Ascending aorta (tissue), 2 donors: ENCODE data around the gene FAM167B. TPM values are rescaled to one million over a fixed set of nuclear protein-coding genes. Genes with fewer than 3 reads are reported as not detected.
"Not testable (repeated sequence)": the region's sequence is repeated elsewhere in the genome, so short reads cannot be mapped to it uniquely, and the experiment has no call there.

Experiments
- DNase-seq, 2 donors: peaks; one replicate each; pipeline ENCODE4 v3.0.0-alpha.2; 2019; ENCODE audit warnings: low spot score in 2 of 2
- H3K27ac ChIP-seq, 2 donors: fragments of 200-600 bp; sonication (generic); one replicate each; pipeline ENCODE4 v1.5.1; 2016 to 2017; ENCODE audit warnings: mild to moderate bottlenecking in 1 of 2
- H3K27me3 ChIP-seq: fragments of 200-600 bp; sonication (generic); one replicate; pipeline ENCODE4 v1.5.1; 2017
- H3K36me3 ChIP-seq, 2 donors: fragments of 200-600 bp; sonication (generic); one replicate each; pipeline ENCODE4 v1.5.1; 2016
- H3K4me1 ChIP-seq, 2 donors: fragments of 200-600 bp; sonication (generic); one replicate each; pipeline ENCODE4 v1.5.1; 2016 to 2017; ENCODE audit warnings: mild to moderate bottlenecking in 1 of 2
- H3K4me3 ChIP-seq, 2 donors: fragments of 200-600 bp; sonication (generic); one replicate each; pipeline ENCODE4 v1.5.1; 2016 to 2017; ENCODE audit warnings: mild to moderate bottlenecking in 1 of 2
- H3K9me3 ChIP-seq, 2 donors: fragments of 200-600 bp; sonication (generic); one replicate each; pipeline ENCODE4 v1.5.1; 2016
- intact Hi-C: fragments of 100-400 bp; cut with DNase I; formaldehyde crosslinking; loops from one replicate; pipeline ENCODE4 v1.15.1; 2023
- total RNA-seq: library from RNA; depleted of rRNA; stranded (reverse); fragments of >200 nt; gene quantifications from one replicate; pipeline ENCODE4 v1.1.0, GENCODE V29; 2016
- TF ChIP-seq, protein P1 (sequence below), 3 experiments: fragments of 200-600 bp in 2 of 3; fragments of 450-650 bp in 1 of 3; sonication (generic) in 2 of 3; IDR thresholded peaks; one replicate each; pipeline ENCODE4 v1.5.1; 2016 to 2019; ENCODE audit warnings: antibody characterized with exemption in 3 of 3, mild to moderate bottlenecking in 1 of 3, moderate library complexity in 1 of 3

The FAM167B gene
- total RNA-seq, 1 donor from 2014 or later = 26.1 TPM

DNA sequence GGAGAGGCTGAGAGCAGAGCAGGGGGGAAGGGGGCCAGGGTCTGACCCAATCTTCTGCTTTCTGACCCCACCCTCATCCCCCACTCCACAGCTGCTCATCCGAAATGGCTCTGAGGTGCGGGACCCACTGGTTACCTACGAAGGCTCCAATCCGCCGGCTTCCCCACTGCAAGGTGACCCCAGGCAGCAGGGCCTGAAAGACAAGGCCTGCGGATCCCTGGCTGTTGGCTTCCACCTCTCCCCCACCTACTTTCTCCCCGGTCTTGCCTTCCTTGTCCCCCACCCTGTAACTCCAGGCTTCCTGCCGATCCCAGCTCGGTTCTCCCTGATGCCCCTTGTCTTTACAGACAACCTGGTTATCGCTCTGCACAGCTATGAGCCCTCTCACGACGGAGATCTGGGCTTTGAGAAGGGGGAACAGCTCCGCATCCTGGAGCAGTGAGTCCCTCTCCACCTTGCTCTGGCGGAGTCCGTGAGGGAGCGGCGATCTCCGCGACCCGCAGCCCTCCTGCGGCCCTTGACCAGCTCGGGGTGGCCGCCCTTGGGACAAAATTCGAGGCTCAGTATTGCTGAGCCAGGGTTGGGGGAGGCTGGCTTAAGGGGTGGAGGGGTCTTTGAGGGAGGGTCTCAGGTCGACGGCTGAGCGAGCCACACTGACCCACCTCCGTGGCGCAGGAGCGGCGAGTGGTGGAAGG lies 27.8 kb downstream of the FAM167B start:
- DNase-seq = no peak
- no peaks in the 10 kb centered on the region for H3K27me3 ChIP-seq

DNA sequence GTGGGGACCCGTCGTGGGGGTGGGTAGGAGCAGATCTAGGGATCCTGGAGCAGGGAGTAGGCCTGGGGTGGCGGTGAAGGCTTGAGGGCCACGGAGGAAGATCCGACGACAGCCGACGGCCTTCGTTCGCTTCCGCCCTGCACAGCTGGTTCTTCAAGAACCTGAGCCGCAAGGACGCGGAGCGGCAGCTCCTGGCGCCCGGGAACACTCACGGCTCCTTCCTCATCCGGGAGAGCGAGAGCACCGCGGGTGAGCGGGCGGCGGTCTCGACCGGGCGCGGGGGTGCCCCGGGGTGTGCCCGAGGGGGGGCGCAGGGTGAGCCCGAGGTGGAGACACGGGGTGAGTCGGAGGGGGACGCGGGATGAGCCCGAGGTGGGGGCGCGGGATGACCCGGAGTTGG lies 28.4 kb downstream of the FAM167B start:
- intact Hi-C loops = no loop called here
- H3K27me3 ChIP-seq = no peaks in the 10 kb centered on the region

More for the DNA sequence above, 27.8 kb downstream of the FAM167B start:
- Histone ChIP-seq H3K27ac (no peak overlapping the region), H3K4me1 (no peaks in the 10 kb centered on the region), H3K36me3 (no peaks in the 10 kb centered on the region), H3K4me3 (no peak overlapping the region), H3K9me3 (no peaks in the 10 kb centered on the region)
- TF ChIP-seq, protein P1, sequence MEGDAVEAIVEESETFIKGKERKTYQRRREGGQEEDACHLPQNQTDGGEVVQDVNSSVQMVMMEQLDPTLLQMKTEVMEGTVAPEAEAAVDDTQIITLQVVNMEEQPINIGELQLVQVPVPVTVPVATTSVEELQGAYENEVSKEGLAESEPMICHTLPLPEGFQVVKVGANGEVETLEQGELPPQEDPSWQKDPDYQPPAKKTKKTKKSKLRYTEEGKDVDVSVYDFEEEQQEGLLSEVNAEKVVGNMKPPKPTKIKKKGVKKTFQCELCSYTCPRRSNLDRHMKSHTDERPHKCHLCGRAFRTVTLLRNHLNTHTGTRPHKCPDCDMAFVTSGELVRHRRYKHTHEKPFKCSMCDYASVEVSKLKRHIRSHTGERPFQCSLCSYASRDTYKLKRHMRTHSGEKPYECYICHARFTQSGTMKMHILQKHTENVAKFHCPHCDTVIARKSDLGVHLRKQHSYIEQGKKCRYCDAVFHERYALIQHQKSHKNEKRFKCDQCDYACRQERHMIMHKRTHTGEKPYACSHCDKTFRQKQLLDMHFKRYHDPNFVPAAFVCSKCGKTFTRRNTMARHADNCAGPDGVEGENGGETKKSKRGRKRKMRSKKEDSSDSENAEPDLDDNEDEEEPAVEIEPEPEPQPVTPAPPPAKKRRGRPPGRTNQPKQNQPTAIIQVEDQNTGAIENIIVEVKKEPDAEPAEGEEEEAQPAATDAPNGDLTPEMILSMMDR (IDR thresholded peaks at IDR 0.05) = no peak
- intact Hi-C loops = no loop called here

DNA sequence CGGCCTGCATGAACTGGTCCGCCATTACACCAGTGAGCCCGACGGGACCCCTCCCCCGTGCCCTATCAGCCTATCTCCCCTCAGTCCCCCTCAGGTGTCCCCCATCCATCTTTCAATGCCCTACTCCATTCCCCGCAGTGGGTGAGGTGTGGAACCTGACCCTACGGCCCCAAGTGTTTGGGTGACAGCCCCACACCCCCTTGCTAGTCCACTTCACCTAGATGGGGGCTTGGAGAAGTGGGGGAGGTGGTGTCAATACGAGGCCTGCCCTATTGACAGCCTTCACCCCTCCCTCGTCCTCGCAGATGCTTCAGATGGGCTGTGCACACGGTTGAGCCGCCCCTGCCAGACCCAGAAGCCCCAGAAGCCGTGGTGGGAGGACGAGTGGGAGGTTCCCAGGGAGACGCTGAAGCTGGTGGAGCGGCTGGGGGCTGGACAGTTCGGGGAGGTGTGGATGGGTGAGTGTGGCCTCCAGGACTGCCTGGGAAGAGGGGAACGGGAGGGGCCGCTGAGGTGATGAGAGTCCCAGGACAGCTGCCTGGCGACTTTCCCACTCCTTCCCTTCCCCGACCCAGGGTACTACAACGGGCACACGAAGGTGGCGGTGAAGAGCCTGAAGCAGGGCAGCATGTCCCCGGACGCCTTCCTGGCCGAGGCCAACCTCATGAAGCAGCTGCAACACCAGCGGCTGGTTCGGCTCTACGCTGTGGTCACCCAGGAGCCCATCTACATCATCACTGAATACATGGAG lies 29.2 kb downstream of the FAM167B start:
- Histone ChIP-seq H3K9me3 (no peaks in the 10 kb centered on the region), H3K4me3 (no peak overlapping the region), H3K27me3 (no peaks in the 10 kb centered on the region), H3K4me1 (no peaks in the 10 kb centered on the region), H3K27ac (no peak overlapping the region), H3K36me3 (no peaks in the 10 kb centered on the region)
- no peak for DNase-seq
- TF ChIP-seq, protein P1 (IDR thresholded peaks at IDR 0.05) = no peak
- intact Hi-C loops = no loop called here

More for the DNA sequence above, 28.4 kb downstream of the FAM167B start:
- no peak overlapping the region for H3K4me3 ChIP-seq
- TF ChIP-seq, protein P1 (IDR thresholded peaks at IDR 0.05) = no peak
- no peak overlapping the region for H3K27ac ChIP-seq
- no peaks in the 10 kb centered on the region for H3K9me3 ChIP-seq
- no peaks in the 10 kb centered on the region for H3K4me1 ChIP-seq
- no peak for DNase-seq
- H3K36me3 ChIP-seq = no peaks in the 10 kb centered on the region

DNA sequence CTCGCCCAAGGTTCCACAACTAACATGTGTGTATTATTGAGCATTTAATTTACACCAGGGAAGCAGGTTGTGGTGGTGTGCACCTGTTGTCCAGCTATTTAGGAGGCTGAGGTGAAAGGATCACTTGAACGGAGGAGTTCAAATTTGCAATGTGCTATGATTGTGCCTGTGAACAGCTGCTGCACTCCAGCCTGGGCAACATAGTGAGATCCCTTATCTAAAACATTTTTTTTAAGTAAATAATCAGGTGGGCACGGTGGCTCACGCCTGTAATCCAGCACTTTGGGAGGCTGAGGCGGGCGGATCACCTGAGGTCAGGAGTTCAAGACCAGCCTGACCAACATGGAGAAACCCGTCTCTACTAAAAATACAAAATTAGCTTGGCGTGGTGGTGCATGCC lies 37.8 kb downstream of the FAM167B start:
- H3K36me3 ChIP-seq, H3K27me3 ChIP-seq, H3K27ac ChIP-seq, DNase-seq, H3K4me1 ChIP-seq, H3K4me3 ChIP-seq, H3K9me3 ChIP-seq, intact Hi-C loops: not testable (repeated sequence)

DNA sequence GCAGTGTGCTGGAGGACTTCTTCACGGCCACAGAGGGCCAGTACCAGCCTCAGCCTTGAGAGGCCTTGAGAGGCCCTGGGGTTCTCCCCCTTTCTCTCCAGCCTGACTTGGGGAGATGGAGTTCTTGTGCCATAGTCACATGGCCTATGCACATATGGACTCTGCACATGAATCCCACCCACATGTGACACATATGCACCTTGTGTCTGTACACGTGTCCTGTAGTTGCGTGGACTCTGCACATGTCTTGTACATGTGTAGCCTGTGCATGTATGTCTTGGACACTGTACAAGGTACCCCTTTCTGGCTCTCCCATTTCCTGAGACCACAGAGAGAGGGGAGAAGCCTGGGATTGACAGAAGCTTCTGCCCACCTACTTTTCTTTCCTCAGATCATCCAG lies 38.6 kb downstream of the FAM167B start:
- Histone ChIP-seq H3K36me3 (no peaks in the 10 kb centered on the region), H3K27me3 (no peaks in the 10 kb centered on the region), H3K4me3 (no peak overlapping the region), H3K27ac (no peak overlapping the region), H3K9me3 (no peaks in the 10 kb centered on the region), H3K4me1 (no peaks in the 10 kb centered on the region)
- TF ChIP-seq, protein P1 (IDR thresholded peaks at IDR 0.05) = no peak
- no peak for DNase-seq
- intact Hi-C loops = no loop called here

DNA sequence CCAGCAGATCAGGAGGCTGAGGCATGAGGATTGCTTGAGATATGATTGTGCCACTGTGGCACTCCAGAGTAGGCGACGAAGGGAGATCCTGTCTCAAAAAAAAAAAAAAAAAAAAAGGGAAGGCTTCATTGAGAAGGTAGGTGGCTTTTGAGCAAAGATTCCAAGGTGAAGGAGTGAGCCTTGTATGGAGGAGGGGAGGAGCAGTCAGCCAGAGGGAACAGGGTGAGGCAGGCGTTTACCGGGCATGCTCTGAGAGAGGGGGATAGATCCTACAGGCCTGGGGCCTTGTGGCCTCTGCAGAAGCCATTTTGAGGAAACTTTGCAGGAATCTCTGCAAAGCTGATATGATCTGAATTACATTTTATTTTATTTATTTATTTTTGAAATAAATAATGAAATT lies 39.7 kb downstream of the FAM167B start:
- no peak overlapping the region for H3K27ac ChIP-seq

More for the DNA sequence above, 39.7 kb downstream of the FAM167B start:
- Histone ChIP-seq H3K4me3 (no peak overlapping the region), H3K36me3 (no peaks in the 10 kb centered on the region), H3K4me1 (peaks cover 0 to 4% of the 10 kb centered on the region in 2 donors), H3K9me3 (no peaks in the 10 kb centered on the region), H3K27me3 (no peaks in the 10 kb centered on the region)
- TF ChIP-seq, protein P1 (IDR thresholded peaks at IDR 0.05) = no peak
- no peak for DNase-seq
- intact Hi-C loops = no loop called here
